Activated CD4-positive, alpha-beta memory T cell treated with anti-CD3 and anti-CD28 coated beads, Interleukin-2, amount 10 ng/mL, durations not matched to agents 7 days and 5 days (primary cell): Measurements from ENCODE around the gene ATP5F1E. TPM values are rescaled to one million over a fixed set of nuclear protein-coding genes. Genes with fewer than 3 reads are reported as not detected.
"Not testable (repeated sequence)": the region's sequence is repeated elsewhere in the genome, so short reads cannot be mapped to it uniquely, and the experiment has no call there.

Experiments
- CTCF ChIA-PET: fragments of 350-600 bp; sonication (Branson Sonifier 250); formaldehyde crosslinking; loops from one replicate; lab custom pipeline; 2021; ENCODE audit warnings: antibody characterized with exemption, inconsistent platforms; lab: Charles Lee
- POLR2A ChIA-PET: fragments of 350-600 bp; sonication (Branson Sonifier 250); formaldehyde crosslinking; loops from one replicate; lab custom pipeline; 2021; ENCODE audit warnings: antibody characterized with exemption; lab: Charles Lee
- DNase-seq: peaks from one replicate; pipeline ENCODE4 v3.0.0-alpha.2; 2020
- H3K27ac Mint-ChIP-seq: one replicate; pipeline ENCODE4 v1.8.0; 2021; ENCODE audit warnings: mild to moderate bottlenecking, mixed read lengths
- H3K27me3 Mint-ChIP-seq: one replicate; pipeline ENCODE4 v1.8.0; 2021; ENCODE audit warnings: mixed read lengths
- H3K36me3 Mint-ChIP-seq: one replicate; pipeline ENCODE4 v1.8.0; 2021; ENCODE audit warnings: low read depth, mixed read lengths
- H3K4me1 Mint-ChIP-seq: one replicate; pipeline ENCODE4 v1.8.0; 2021; ENCODE audit warnings: mixed read lengths
- H3K4me3 Mint-ChIP-seq: one replicate; pipeline ENCODE4 v1.8.0; 2021; ENCODE audit warnings: mild to moderate bottlenecking, mixed read lengths
- H3K9me3 Mint-ChIP-seq: one replicate; pipeline ENCODE4 v1.8.0; 2021; ENCODE audit warnings: mixed read lengths
- total RNA-seq, 2 experiments: library from RNA; stranded (reverse); gene quantifications; one replicate each; pipeline ENCODE4 v1.2.3, GENCODE V29; 2021

ATP5F1E gene
- total RNA-seq, 2 experiments from 2014 or later, result 80.4 to 82.1 TPM

DNA sequence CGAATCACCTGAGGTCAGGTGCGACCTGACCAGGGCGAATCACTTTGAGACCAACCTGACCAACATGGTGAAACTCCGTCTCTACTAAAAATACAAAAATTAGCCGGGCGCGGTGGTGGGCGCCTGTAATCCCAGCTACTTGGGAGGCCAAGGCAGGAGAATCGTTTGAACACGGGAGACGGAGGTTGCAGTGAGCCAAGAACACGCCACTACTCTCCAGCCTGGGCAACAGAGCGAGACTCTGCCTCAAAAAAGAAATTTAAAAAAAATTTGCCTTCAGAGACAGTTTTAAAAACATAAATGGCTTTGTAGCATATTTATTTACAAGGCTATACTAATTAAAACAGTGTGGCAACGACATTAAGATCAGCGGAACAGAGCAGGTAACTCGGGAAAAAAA, 9.4 kb upstream of the ATP5F1E start:
- ChIA-PET CTCF (interaction anchor here (1.4 to 3.9 kb wide), 2 partner anchors 10 to 166 kb away, joined by 3 to 21 read pairs; partner anchors contain the start of gene ATP5F1E), POLR2A (interaction anchor here (1.4 to 4.8 kb wide), 7 partner anchors 9 to 389 kb away, joined by 3 to 80 read pairs (median 7); partner anchors contain the start of genes ATP5F1E and NELFCD)
- not testable (repeated sequence) for H3K9me3 Mint-ChIP-seq, H3K27me3 Mint-ChIP-seq, DNase-seq
- Mint-ChIP-seq H3K4me1 (peaks cover 63% of the 10 kb centered on the region), H3K4me3 (peak overlapping the region; percentile 90), H3K27ac (peak overlapping the region; percentile 65), H3K36me3 (peaks cover 37% of the 10 kb centered on the region)

DNA sequence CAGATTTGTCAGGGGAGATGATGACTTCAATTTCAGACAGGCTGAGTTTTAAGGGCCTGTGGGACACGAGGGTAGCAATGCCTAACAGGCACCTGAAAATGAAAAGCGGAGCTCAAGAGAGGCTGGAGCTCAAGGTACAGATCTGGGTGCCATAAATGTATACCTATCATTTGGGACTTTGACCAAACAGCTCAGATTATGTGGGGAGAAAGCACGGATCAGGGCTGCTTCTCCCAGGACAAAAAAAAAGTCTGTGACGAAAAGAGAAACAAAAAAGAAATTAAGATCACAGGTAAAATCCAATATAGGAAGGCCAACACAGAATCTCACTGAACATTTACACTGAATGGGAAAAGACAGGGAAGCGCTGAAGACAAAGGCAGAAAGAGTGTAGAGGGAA, 8.5 kb upstream of the ATP5F1E start:
- DNase-seq, result no peak
- CTCF ChIA-PET, result interaction anchor here (3.9 kb wide), 1 partner anchor 9 kb away, joined by 21 read pairs; the partner anchor contains the start of gene ATP5F1E
- Mint-ChIP-seq H3K4me3 (peak overlapping the region; percentile 90), H3K27ac (peak overlapping the region; percentile 56), H3K9me3 (no peaks in the 10 kb centered on the region), H3K4me1 (peaks cover 70% of the 10 kb centered on the region), H3K36me3 (peaks cover 46% of the 10 kb centered on the region), H3K27me3 (no peaks in the 10 kb centered on the region)
- POLR2A ChIA-PET, result interaction anchor here (1.4 to 4.8 kb wide), 4 partner anchors 8 to 389 kb away, joined by 3 to 80 read pairs (median 16); partner anchors contain the start of genes ATP5F1E and NELFCD

DNA sequence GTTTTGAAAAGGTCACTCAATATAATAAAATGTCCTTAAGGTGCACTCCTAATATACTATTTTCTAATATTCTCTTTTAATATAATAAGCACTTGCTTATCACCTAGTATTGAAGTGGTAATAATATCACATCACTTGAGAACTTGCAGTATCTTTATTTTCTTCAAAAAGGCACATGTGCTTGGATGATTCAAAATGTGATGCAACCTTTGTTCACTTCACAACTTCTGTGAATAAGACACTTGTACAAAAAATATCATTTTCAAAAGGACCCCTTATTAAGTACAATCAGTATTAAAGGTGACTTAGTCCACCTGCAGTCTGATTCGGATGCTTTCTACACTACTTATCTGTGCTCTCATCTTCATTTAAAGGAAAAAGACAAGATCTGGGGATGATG, 7.1 kb upstream of the ATP5F1E start:
- Mint-ChIP-seq H3K27me3 (no peaks in the 10 kb centered on the region), H3K9me3 (no peaks in the 10 kb centered on the region), H3K27ac (peak overlapping the region; percentile 4), H3K4me3 (no peak overlapping the region), H3K36me3 (peaks cover 57% of the 10 kb centered on the region), H3K4me1 (peaks cover 77% of the 10 kb centered on the region)
- CTCF ChIA-PET, result no interaction called here
- POLR2A ChIA-PET, result interaction anchor here (0.9 kb wide), 1 partner anchor 149 kb away, joined by 3 read pairs; no protein-coding TSS in a partner anchor
- DNase-seq, result no peak

DNA sequence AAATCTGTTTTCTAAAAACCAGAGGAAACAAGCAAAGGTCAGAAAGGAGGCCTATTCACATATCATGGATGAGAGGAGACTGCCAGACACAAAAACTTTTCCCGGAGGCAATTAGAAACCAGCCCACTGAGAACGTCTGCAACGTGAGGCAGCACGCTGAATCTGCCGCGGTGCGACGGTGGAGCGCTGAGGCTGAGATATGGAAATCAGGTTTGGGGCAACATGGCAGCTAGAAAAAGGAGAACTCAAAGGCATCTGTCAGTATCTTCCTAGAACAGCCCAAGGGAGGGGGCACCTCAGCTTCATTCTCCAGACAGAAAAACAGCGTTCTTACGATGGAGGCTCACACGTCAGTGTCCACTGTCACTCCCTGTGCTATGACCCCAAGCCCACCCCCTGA, 5.3 kb upstream of the ATP5F1E start:
- ChIA-PET POLR2A (no interaction called here), CTCF (no interaction called here)
- H3K4me1 Mint-ChIP-seq, result peaks cover 74% of the 10 kb centered on the region
- H3K4me3 Mint-ChIP-seq, result no peak overlapping the region
- no peaks in the 10 kb centered on the region for H3K27me3 Mint-ChIP-seq
- DNase-seq, result no peak
- peak overlapping the region; percentile 67 for H3K27ac Mint-ChIP-seq
- H3K36me3 Mint-ChIP-seq, result peaks cover 66% of the 10 kb centered on the region
- no peaks in the 10 kb centered on the region for H3K9me3 Mint-ChIP-seq

DNA sequence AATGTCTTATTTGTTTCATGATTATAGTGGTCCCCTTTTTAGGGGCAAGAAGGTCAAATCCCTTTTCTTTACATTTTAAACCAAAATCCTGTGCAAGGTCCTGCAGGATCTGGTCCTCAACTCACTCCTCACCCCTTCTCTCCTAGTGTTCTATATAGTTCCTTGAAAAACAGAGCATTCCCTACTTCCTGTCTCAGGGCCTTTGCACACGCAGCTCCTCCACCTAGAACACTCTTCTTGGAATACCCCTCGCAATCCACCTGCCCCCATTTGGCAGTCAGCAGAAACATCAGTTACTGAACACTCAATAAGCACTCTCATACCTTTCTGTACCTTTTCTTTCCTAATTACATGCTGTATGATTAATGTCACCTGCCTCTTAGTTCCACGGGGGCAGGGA, 3.2 kb upstream of the ATP5F1E start:
- H3K27ac Mint-ChIP-seq, result peak overlapping the region; percentile 16
- H3K36me3 Mint-ChIP-seq, result peaks cover 68% of the 10 kb centered on the region
- no peak for DNase-seq
- ChIA-PET POLR2A (no interaction called here), CTCF (no interaction called here)
- H3K4me3 Mint-ChIP-seq, result no peak overlapping the region
- H3K27me3 Mint-ChIP-seq, result no peaks in the 10 kb centered on the region
- peaks cover 71% of the 10 kb centered on the region for H3K4me1 Mint-ChIP-seq
- no peaks in the 10 kb centered on the region for H3K9me3 Mint-ChIP-seq

DNA sequence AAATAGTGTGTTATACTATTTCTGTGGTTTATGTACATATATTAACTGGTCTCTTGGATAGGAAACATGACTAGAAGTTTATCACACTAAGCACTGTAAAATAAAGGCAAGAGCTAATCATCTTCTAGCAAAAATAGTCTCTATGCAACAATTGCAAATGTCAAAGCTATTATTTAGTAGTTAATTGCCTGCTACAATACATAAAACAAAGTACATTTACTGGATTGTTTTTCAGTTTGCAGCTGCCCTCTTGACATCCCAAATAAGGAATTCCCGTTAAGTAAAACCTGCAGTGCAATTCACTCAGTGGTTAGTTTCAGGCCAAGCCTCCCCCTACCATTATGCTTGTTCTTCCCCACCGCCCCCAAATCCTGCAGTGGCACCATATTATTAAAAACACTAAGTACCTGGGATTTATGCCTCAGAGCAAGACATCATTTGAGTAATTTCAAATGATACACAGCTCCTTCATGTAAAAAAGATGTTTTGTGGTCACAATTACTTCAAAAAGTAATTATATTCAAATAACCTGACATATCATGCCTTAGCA, 1.6 kb upstream of the ATP5F1E start:
- DNase-seq, result no peak
- H3K27ac Mint-ChIP-seq, result peak overlapping the region; percentile 63
- no peak overlapping the region for H3K4me3 Mint-ChIP-seq
- POLR2A ChIA-PET, result interaction anchor here (0.9 to 4.4 kb wide), 7 partner anchors 8 to 145 kb away, joined by 3 to 80 read pairs (median 18); partner anchors contain the start of genes NELFCD and PRELID3B
- CTCF ChIA-PET, result interaction anchor here (1.2 kb wide), 1 partner anchor 188 kb away, joined by 3 read pairs; no protein-coding TSS in a partner anchor
- peaks cover 75% of the 10 kb centered on the region for H3K36me3 Mint-ChIP-seq
- H3K9me3 Mint-ChIP-seq, result no peaks in the 10 kb centered on the region
- no peaks in the 10 kb centered on the region for H3K27me3 Mint-ChIP-seq
- peaks cover 72% of the 10 kb centered on the region for H3K4me1 Mint-ChIP-seq

DNA sequence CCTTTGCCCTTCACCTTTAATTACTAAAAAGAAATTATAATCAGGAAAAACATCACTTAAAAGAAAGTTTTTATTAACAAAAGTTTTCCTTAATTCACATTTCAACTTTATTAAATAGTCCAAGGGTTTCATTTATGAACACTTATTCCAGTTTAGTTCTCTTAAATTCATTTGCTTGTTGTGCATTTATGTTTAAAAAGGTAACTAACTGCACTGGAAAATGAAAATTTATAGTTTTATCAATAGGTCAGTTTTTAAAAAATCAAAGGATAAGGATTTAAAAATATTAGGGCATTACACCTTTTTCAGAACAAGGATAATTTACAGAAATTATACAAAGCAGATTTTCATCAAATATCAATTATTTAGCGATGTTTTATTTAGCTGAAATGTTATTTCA, 958 bp upstream of the ATP5F1E start:
- H3K4me3 Mint-ChIP-seq, result peak overlapping the region; percentile 76
- peak overlapping the region; percentile 79 for H3K27ac Mint-ChIP-seq
- ChIA-PET POLR2A (interaction anchor here (1.2 to 4.4 kb wide), 16 partner anchors 9 to 386 kb away, joined by 3 to 80 read pairs (median 12); partner anchors contain the start of genes NELFCD, PRELID3B, STX16 and TUBB1), CTCF (interaction anchor here (1.2 kb wide), 1 partner anchor 189 kb away, joined by 3 read pairs; no protein-coding TSS in a partner anchor)
- H3K36me3 Mint-ChIP-seq, result peaks cover 77% of the 10 kb centered on the region
- no peaks in the 10 kb centered on the region for H3K9me3 Mint-ChIP-seq
- DNase-seq, result no peak
- no peaks in the 10 kb centered on the region for H3K27me3 Mint-ChIP-seq
- H3K4me1 Mint-ChIP-seq, result peaks cover 74% of the 10 kb centered on the region

DNA sequence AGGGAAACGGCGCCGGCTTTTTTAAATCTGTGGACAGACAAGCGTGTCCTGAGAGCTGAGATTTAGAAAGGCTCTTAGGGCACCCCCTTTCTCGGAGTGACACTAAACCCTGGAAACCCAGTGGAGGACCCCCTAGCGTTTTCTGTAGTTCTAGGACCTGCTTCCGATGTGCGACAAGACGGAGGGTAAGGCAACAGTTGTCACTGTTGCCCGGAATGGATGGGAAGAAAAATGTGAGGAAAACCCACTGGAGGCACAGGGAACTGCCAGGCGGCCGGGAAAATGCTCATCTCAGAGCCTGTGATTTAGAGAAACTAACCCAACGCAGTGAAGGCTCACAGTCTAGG, 551 bp upstream of the ATP5F1E start:
- Mint-ChIP-seq H3K4me3 (peak overlapping the region; percentile 76), H3K27me3 (no peaks in the 10 kb centered on the region), H3K9me3 (no peaks in the 10 kb centered on the region), H3K27ac (peak overlapping the region; percentile 79), H3K4me1 (peaks cover 74% of the 10 kb centered on the region), H3K36me3 (peaks cover 76% of the 10 kb centered on the region)
- ChIA-PET POLR2A (interaction anchor here (0.7 to 4.4 kb wide), 35 partner anchors 9 to 386 kb away, joined by 3 to 80 read pairs (median 7); partner anchors contain the start of genes NELFCD, PRELID3B, STX16 and TUBB1), CTCF (interaction anchor here (0.6 to 1.9 kb wide), 7 partner anchors 9 to 1639 kb away, joined by 3 to 21 read pairs (median 3); partner anchors contain the start of genes PRELID3B and STX16)
- no peak for DNase-seq

DNA sequence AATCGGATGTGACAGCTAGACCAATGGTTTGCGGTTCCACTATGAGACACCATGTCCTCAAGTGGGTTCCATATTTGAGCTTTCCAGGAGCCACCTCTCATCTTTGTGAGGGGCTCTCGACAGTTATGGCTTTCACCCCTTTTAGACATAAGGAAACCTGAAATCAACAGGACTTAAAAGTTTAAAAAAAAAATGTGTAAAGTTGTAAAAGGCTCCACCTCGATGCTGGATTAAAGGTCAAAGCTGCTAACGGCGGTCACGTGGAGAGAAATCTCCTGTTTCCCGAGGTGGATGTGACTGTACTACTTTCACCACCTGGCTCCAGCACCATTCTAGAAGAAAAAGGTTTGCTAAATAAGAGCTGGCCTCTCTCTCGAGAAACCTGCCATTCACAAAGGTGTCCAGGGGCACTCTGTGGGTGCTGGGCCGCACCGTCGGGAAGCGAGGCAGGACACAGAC, 542 bp downstream of the ATP5F1E start:
- ChIA-PET POLR2A (interaction anchor here (0.6 to 4.4 kb wide), 36 partner anchors 8 to 725 kb away, joined by 3 to 80 read pairs (median 6); partner anchors contain the start of genes NELFCD, PRELID3B, STX16 and ZNF831), CTCF (interaction anchor here (0.9 to 1.9 kb wide), 5 partner anchors 11 to 373 kb away, joined by 3 to 21 read pairs (median 3); partner anchors contain the start of gene PRELID3B)
- Mint-ChIP-seq H3K36me3 (peaks cover 76% of the 10 kb centered on the region), H3K4me3 (peak overlapping the region; percentile 88), H3K9me3 (no peaks in the 10 kb centered on the region), H3K27ac (peak overlapping the region; percentile 84), H3K27me3 (no peaks in the 10 kb centered on the region), H3K4me1 (peaks cover 74% of the 10 kb centered on the region)
- peak; percentile 38 for DNase-seq

DNA sequence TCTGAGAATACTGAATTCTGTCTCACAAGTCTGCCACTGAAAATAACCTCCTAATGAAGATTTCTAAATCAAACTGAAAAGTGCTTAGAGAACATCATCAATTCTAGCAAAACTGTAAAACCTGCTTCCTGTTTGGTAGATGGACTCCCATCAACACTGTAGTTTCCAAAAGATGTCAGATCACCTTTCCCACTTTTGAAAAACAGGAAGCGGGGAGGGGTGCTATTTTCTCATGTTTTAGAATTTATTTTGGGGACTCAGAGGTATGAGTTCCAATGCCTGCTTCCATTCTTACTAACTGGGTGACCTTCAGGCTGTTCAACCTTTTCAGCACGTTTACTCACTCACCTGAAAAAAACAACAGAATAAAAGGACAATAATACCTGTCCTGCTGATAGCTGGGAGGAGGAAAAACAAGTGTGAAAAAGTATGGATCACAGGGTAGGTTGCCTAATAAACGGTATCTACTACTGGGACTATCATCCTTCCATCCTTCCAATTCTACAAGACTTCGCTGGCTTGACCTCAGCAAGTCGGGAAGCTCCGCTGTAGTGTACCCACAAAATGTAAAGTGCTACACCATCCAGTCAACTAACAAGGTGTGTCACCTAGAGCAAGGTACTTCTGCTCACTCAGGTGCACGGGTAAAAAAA, 1.1 kb downstream of the ATP5F1E start:
- H3K9me3 Mint-ChIP-seq, result no peaks in the 10 kb centered on the region
- POLR2A ChIA-PET, result interaction anchor here (0.6 to 4.4 kb wide), 29 partner anchors 11 to 388 kb away, joined by 3 to 80 read pairs (median 8); partner anchors contain the start of genes NELFCD, PRELID3B, STX16 and ZNF831
- no peaks in the 10 kb centered on the region for H3K27me3 Mint-ChIP-seq
- CTCF ChIA-PET, result interaction anchor here (0.9 to 1.9 kb wide), 3 partner anchors 11 to 191 kb away, joined by 3 to 21 read pairs (median 5); partner anchors contain the start of gene PRELID3B
- peaks cover 70% of the 10 kb centered on the region for H3K4me1 Mint-ChIP-seq
- H3K36me3 Mint-ChIP-seq, result peaks cover 75% of the 10 kb centered on the region
- DNase-seq, result no peak
- H3K4me3 Mint-ChIP-seq, result peak overlapping the region; percentile 88
- peak overlapping the region; percentile 84 for H3K27ac Mint-ChIP-seq

DNA sequence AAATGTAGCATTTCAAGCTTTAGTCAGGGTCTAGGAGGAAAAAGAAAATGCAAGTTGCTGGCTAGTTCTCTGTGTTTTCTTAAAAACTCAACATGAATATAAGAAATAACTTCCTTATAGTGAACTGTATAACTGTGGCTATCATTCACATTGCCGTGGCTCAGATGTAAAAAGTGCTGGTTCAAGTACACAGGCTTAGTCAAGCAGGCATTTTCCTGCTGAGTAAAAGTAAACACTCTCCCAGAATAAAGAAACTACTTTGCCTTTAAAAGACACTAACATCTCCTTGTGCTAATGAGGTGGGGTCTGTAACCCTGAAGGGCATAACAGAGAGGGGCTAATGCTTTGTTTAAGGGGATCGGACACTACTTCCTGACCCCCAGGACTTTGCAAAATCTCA, 3.3 kb downstream of the ATP5F1E start:
- no peak overlapping the region for H3K27ac Mint-ChIP-seq
- H3K9me3 Mint-ChIP-seq, result no peaks in the 10 kb centered on the region
- no peaks in the 10 kb centered on the region for H3K27me3 Mint-ChIP-seq
- H3K4me3 Mint-ChIP-seq, result peak overlapping the region; percentile 50
- no peak for DNase-seq
- H3K4me1 Mint-ChIP-seq, result peaks cover 59% of the 10 kb centered on the region
- peaks cover 72% of the 10 kb centered on the region for H3K36me3 Mint-ChIP-seq
- POLR2A ChIA-PET, result interaction anchor here (0.9 to 2.0 kb wide), 4 partner anchors 9 to 46 kb away, joined by 4 to 7 read pairs (median 4); partner anchors contain the start of genes PRELID3B and TUBB1
- CTCF ChIA-PET, result interaction anchor here (0.7 to 1.0 kb wide), 2 partner anchors 159 to 179 kb away, joined by 3 read pairs; no protein-coding TSS in a partner anchor

DNA sequence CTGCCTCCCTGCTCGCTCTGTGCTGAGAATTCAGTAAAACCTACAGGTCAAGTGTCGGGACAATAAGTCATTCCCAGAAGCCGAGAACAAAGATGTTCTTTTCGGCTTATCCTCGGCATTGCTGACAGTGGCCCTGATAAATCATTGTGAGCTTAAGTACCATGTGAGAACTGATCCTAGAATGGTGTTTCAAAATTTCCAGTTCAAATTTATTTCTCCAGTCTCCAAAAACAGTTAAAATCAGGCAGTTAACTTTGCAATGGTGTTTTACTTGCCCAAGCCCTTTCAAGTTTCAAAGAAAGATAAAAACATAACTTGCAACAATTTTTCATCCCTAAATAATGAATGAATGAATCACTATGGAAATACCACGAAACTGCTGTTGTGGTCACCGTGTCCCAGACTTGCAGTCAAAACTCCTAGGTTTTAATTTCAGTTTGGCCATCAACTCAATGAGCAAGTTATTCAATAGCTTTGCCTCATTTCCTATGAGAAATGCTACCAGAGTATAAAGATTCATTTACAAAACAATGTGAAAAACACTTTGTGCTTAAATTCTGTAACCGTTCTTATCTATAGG, 4.3 kb downstream of the ATP5F1E start:
- Mint-ChIP-seq H3K9me3 (no peaks in the 10 kb centered on the region), H3K4me3 (no peak overlapping the region), H3K4me1 (peaks cover 55% of the 10 kb centered on the region), H3K27ac (no peak overlapping the region), H3K36me3 (peaks cover 79% of the 10 kb centered on the region), H3K27me3 (no peaks in the 10 kb centered on the region)
- POLR2A ChIA-PET, result interaction anchor here (1.8 to 2.0 kb wide), 2 partner anchors 8 to 14 kb away, joined by 4 to 7 read pairs; partner anchors contain the start of gene TUBB1
- CTCF ChIA-PET, result no interaction called here
- no peak for DNase-seq
